Breast epithelium (tissue), 4 donors: Measurements from ENCODE around the gene KCNQ5. TPM values are rescaled to one million over a fixed set of nuclear protein-coding genes. Genes with fewer than 3 reads are reported as not detected.

Source experiments
- DNase-seq, 2 donors: peaks; one replicate each; pipeline ENCODE4 v3.0.0-alpha.2; 2019; ENCODE audit warnings: low spot score in 2 of 2
- H3K27ac ChIP-seq, 2 donors: fragments of 200-600 bp; sonication (generic) in 1 of 2; one replicate each; pipeline ENCODE4 v1.5.1; 2016 to 2019; ENCODE audit warnings: mild to moderate bottlenecking in 1 of 2
- H3K27me3 ChIP-seq, 2 donors: fragments of 200-600 bp; sonication (generic) in 1 of 2; one replicate each; pipeline versions ENCODE4 v1.5.1 to v1.6.0; 2017 to 2019; ENCODE audit warnings: control low read depth in 1 of 2, mild to moderate bottlenecking in 1 of 2
- H3K36me3 ChIP-seq: fragments of 200-600 bp; one replicate; pipeline ENCODE4 v1.5.1; 2019
- H3K4me1 ChIP-seq, 2 donors: fragments of 200-600 bp; sonication (generic); one replicate each; pipeline ENCODE4 v1.5.1; 2016 to 2019; ENCODE audit warnings: control low read depth in 1 of 2
- H3K4me3 ChIP-seq, 3 donors: fragments of 200-600 bp; sonication (generic); 1 replicate in 2 of 3; 2 replicates in 1 of 3; pipeline ENCODE4 v1.5.1; 2016 to 2019; ENCODE audit warnings: mild to moderate bottlenecking in 3 of 3, moderate library complexity in 2 of 3
- H3K9me3 ChIP-seq, 2 donors: fragments of 200-600 bp; sonication (generic) in 1 of 2; one replicate each; pipeline ENCODE4 v1.5.1; 2016 to 2019; ENCODE audit warnings: control low read depth in 1 of 2
- CTCF ChIP-seq, 3 donors: fragments of 450-650 bp; IDR thresholded peaks; one replicate each; pipeline ENCODE4 v1.5.1; 2016 to 2017; ENCODE audit warnings: antibody characterized with exemption in 3 of 3, mild to moderate bottlenecking in 3 of 3, moderate library complexity in 3 of 3
- POLR2A ChIP-seq: fragments of 450-650 bp; IDR thresholded peaks from one replicate; pipeline ENCODE4 v1.6.1; 2016; ENCODE audit warnings: antibody characterized with exemption, mild to moderate bottlenecking, moderate library complexity
- POLR2AphosphoS5 ChIP-seq, 3 donors: sonication (generic); formaldehyde crosslinking; IDR thresholded peaks; one replicate each; pipeline ENCODE4 v1.6.1; 2017; ENCODE audit warnings: antibody characterized with exemption in 3 of 3
- intact Hi-C: fragments of 100-400 bp; cut with DNase I; formaldehyde crosslinking; loops from one replicate; pipeline ENCODE4 v1.15.1; 2023; ENCODE audit warnings: low total_unique reads
- total RNA-seq, 3 donors: library from RNA; depleted of rRNA; stranded (reverse); fragments of >200 nt; gene quantifications; one replicate each; pipeline ENCODE4 v1.1.0, GENCODE V29; 2016

Gene KCNQ5
- total RNA-seq, 3 donors from 2014 or later = 0.16 to 1.0 (median 0.33) TPM

- no peak for TF ChIP-seq CTCF (IDR thresholded peaks at IDR 0.05)
- TF ChIP-seq POLR2A = no peak
- no peak for TF ChIP-seq POLR2AphosphoS5 (IDR thresholded peaks at IDR 0.05)
Measured at GRCh38 chr6:72849346-72849745, 227.5 kb downstream of the KCNQ5 start.

DNA sequence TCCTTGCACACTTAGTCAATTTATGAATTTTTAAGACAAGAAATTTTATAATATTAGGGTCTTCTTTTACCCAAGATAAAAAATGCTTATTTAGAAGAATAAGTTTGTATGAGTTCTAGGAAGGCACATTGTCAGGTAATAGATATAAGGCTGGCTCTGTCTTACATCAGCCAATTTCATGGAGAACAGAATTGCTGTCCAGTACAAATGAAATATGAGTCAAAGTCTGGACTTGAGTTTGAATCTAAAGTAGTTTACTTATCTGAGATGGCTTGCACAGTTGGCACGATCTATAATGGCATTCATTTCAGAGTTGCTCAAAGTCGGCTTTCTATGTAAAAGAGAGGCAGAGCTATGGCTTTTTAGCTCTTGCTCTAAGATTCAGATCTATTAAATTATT lies 228.2 kb downstream of the KCNQ5 start:
- Histone ChIP-seq H3K4me3 (no peak overlapping the region), H3K9me3 (no peaks in the 10 kb centered on the region), H3K27me3 (no peaks in the 10 kb centered on the region), H3K4me1 (no peaks in the 10 kb centered on the region), H3K27ac (no peak overlapping the region), H3K36me3 (no peaks in the 10 kb centered on the region)
- TF ChIP-seq POLR2AphosphoS5 (IDR thresholded peaks at IDR 0.05) (no peak), CTCF (IDR thresholded peaks at IDR 0.05) (no peak), POLR2A (no peak)
- no peak for DNase-seq
- intact Hi-C loops = no loop called here

More at GRCh38 chr6:72849346-72849745, 227.5 kb downstream of the KCNQ5 start:
- Histone ChIP-seq H3K4me3 (no peak overlapping the region), H3K27me3 (no peaks in the 10 kb centered on the region), H3K27ac (no peak overlapping the region), H3K36me3 (no peaks in the 10 kb centered on the region), H3K9me3 (no peaks in the 10 kb centered on the region), H3K4me1 (no peaks in the 10 kb centered on the region)
- intact Hi-C loops = no loop called here
- DNase-seq = no peak

- Histone ChIP-seq H3K4me3 (no peak overlapping the region), H3K27me3 (no peaks in the 10 kb centered on the region), H3K4me1 (no peaks in the 10 kb centered on the region), H3K9me3 (no peaks in the 10 kb centered on the region), H3K27ac (no peak overlapping the region), H3K36me3 (no peaks in the 10 kb centered on the region)
- no peak for TF ChIP-seq POLR2AphosphoS5 (IDR thresholded peaks at IDR 0.05)
- TF ChIP-seq POLR2A = no peak
- TF ChIP-seq CTCF (IDR thresholded peaks at IDR 0.05) = no peak
- intact Hi-C loops = no loop called here
- no peak for DNase-seq
Measured at GRCh38 chr6:72850469-72850868, 228.6 kb downstream of the KCNQ5 start.

DNA sequence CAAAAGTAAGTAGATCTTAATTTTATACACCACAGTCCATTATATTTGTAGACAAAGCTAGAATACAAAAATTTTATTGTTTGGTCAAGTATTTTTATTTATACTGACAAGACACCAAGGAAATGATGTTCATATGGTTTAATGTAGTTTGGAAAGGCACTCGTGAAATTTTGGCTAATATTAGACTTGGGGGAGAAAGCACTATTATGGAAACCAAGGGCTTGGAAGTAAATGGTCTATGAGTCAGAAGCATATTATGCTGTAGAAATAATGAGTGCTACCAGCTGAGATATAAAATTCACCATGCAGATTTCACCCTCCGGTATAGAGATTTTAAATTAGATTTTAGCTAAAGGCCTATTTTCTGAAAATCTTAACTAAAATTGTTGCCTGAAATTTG lies 233.6 kb downstream of the KCNQ5 start:
- no peaks in the 10 kb centered on the region for H3K27me3 ChIP-seq
- DNase-seq = no peak
- no peak overlapping the region for H3K4me3 ChIP-seq
- no peak for TF ChIP-seq POLR2AphosphoS5 (IDR thresholded peaks at IDR 0.05)
- TF ChIP-seq POLR2A = no peak
- TF ChIP-seq CTCF (IDR thresholded peaks at IDR 0.05) = no peak
- H3K27ac ChIP-seq = no peak overlapping the region
- H3K9me3 ChIP-seq = no peaks in the 10 kb centered on the region
- intact Hi-C loops = no loop called here
- H3K4me1 ChIP-seq = no peaks in the 10 kb centered on the region
- no peaks in the 10 kb centered on the region for H3K36me3 ChIP-seq

GRCh38 chr6:72856801-72857200 lies 234.9 kb downstream of the KCNQ5 start:
- TF ChIP-seq POLR2AphosphoS5 (IDR thresholded peaks at IDR 0.05) (no peak), POLR2A (no peak), CTCF (IDR thresholded peaks at IDR 0.05) (no peak)
- no peaks in the 10 kb centered on the region for H3K36me3 ChIP-seq
- no peak overlapping the region for H3K4me3 ChIP-seq
- H3K27ac ChIP-seq = no peak overlapping the region
- intact Hi-C loops = no loop called here
- H3K27me3 ChIP-seq = no peaks in the 10 kb centered on the region
- H3K9me3 ChIP-seq = no peaks in the 10 kb centered on the region
- H3K4me1 ChIP-seq = no peaks in the 10 kb centered on the region
- DNase-seq = no peak
